ENCODE measurements around the gene MYL3.

MYL3 gene

GRCh38 chr3:46865546-46865945 is 2.3 kb upstream of the MYL3 start:
- DNase-seq (ENCODE audit: low read depth in 2 of 2), result no peak

- no peak for DNase-seq (ENCODE audit: low read depth in 2 of 2)
Observed at GRCh38 chr3:46865031-46865507, 1.8 kb upstream of the MYL3 start.

- DNase-seq (ENCODE audit: low read depth in 2 of 2), result no peak
Observed at GRCh38 chr3:46864061-46864881, 1.0 kb upstream of the MYL3 start.

- no peak for DNase-seq (ENCODE audit: low read depth in 2 of 2)
Observed at GRCh38 chr3:46862369-46863025, 747 bp downstream of the MYL3 start.

- no peak for DNase-seq (ENCODE audit: low read depth in 2 of 2)
Observed at GRCh38 chr3:46861605-46862368, 1.5 kb downstream of the MYL3 start.

- no peak for DNase-seq (ENCODE audit: low read depth in 2 of 2)
Observed at GRCh38 chr3:46860810-46861604, 2.2 kb downstream of the MYL3 start.

GRCh38 chr3:46860017-46860809 is 3.0 kb downstream of the MYL3 start:
- no peak for DNase-seq (ENCODE audit: low read depth in 2 of 2)

GRCh38 chr3:46859001-46859710 is 4.1 kb downstream of the MYL3 start:
- DNase-seq (ENCODE audit: low read depth in 2 of 2), result no peak

- no peak for DNase-seq (ENCODE audit: low read depth in 2 of 2)
Observed at GRCh38 chr3:46858456-46858855, 4.8 kb downstream of the MYL3 start.

GRCh38 chr3:46857485-46858341 is 5.5 kb downstream of the MYL3 start:
- DNase-seq (ENCODE audit: low read depth in 2 of 2), result no peak

- DNase-seq (ENCODE audit: low read depth in 2 of 2), result no peak
Observed at GRCh38 chr3:46856576-46857471, 6.4 kb downstream of the MYL3 start.

- no peak for DNase-seq (ENCODE audit: low read depth in 2 of 2)
Observed at GRCh38 chr3:46854555-46854991, 8.7 kb downstream of the MYL3 start.

- no peak for DNase-seq (ENCODE audit: low read depth in 2 of 2)
Observed at GRCh38 chr3:46853441-46854415, 9.5 kb downstream of the MYL3 start.

GRCh38 chr3:46852839-46853355 is 10.3 kb downstream of the MYL3 start:
- no peak for DNase-seq (ENCODE audit: low read depth in 2 of 2)

GRCh38 chr3:46852334-46852720 is 10.9 kb downstream of the MYL3 start:
- DNase-seq (ENCODE audit: low read depth in 2 of 2), result no peak
